Measurements from ENCODE around the gene IGSF23. TPM values are rescaled to one million over a fixed set of nuclear protein-coding genes. Genes with fewer than 3 reads are reported as not detected.

IGSF23 gene
- total RNA-seq, 1 donor from 2014 or later, result 0.13 TPM

DNA sequence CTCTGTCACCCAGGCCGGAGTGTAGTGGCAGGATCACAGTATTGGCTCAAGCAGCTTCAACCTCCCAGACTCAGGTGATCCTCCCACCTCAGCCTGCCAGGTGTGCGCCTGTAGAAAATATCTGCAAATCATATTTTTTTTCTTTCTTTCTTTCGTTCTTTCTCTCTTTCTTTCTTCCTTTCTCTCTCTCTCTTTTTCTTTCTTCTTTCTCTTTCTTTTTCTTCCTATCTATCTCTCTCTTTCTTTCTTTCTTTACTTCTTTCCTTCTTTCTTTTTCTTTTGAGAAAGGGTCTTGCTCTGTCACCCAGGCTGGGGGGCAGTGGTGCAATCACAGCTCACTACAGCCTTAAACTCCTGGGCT, 16.3 kb upstream of the IGSF23 start:
- TF ChIP-seq, protein P1, sequence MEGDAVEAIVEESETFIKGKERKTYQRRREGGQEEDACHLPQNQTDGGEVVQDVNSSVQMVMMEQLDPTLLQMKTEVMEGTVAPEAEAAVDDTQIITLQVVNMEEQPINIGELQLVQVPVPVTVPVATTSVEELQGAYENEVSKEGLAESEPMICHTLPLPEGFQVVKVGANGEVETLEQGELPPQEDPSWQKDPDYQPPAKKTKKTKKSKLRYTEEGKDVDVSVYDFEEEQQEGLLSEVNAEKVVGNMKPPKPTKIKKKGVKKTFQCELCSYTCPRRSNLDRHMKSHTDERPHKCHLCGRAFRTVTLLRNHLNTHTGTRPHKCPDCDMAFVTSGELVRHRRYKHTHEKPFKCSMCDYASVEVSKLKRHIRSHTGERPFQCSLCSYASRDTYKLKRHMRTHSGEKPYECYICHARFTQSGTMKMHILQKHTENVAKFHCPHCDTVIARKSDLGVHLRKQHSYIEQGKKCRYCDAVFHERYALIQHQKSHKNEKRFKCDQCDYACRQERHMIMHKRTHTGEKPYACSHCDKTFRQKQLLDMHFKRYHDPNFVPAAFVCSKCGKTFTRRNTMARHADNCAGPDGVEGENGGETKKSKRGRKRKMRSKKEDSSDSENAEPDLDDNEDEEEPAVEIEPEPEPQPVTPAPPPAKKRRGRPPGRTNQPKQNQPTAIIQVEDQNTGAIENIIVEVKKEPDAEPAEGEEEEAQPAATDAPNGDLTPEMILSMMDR (IDR thresholded peaks at IDR 0.05; ENCODE audit: insufficient read depth, low read length, poor library complexity, severe bottlenecking), result no peak
- DNase-seq (ENCODE audit: low read depth), result no peak
- Histone ChIP-seq H3K27me3 (ENCODE audit: control insufficient read depth, insufficient read depth, low read length) (no peaks in the 10 kb centered on the region), H3K4me3 (ENCODE audit: low read depth, low read length) (no peak overlapping the region), H3K36me3 (ENCODE audit: control insufficient read depth, insufficient read depth, low read length) (no peaks in the 10 kb centered on the region)

DNA sequence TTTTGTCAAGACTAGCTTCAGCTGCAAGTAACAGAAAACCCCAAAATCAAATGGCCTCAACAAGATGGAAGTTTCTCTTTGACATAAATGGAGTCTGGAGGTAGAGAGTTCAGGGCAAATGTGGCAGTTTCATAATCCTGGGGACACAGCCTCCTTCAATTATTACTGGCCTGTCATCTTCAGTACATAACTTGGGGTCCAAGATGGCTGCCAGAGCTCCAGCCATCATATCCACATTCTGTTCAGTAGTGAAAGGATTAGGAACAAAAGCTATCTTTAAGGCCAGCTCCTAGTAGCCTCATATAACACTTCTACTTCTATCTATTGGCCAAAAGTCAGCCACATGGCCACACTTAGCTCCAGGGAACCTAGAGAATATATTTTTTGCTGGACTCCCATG, 15.0 kb upstream of the IGSF23 start:
- Histone ChIP-seq H3K27me3 (ENCODE audit: control insufficient read depth, insufficient read depth, low read length) (no peaks in the 10 kb centered on the region), H3K4me3 (ENCODE audit: low read depth, low read length) (no peak overlapping the region), H3K36me3 (ENCODE audit: control insufficient read depth, insufficient read depth, low read length) (no peaks in the 10 kb centered on the region)
- no peak for DNase-seq (ENCODE audit: low read depth)
- TF ChIP-seq, protein P1 (IDR thresholded peaks at IDR 0.05; ENCODE audit: insufficient read depth, low read length, poor library complexity, severe bottlenecking), result no peak

DNA sequence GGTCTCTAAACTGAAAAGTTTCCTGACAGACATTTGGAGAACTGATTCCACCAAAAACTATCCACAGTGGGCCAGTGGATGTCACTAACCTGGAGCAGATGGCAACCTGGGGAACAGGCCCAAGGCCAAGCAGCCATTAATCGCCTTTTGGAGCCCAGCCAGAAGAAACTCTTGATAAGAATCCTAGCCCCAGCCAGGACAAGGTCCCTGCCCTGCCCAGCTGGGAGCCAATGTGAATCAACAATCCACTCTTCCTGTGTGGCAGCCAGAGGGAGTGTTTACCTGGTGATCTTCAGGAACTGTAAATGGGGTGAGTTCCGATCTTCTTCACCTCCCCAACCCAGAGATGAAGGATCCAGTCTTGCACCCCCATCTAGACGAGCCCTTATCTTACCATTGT, 14.5 kb upstream of the IGSF23 start:
- H3K4me3 ChIP-seq (ENCODE audit: low read depth, low read length), result no peak overlapping the region
- TF ChIP-seq, protein P1 (IDR thresholded peaks at IDR 0.05; ENCODE audit: insufficient read depth, low read length, poor library complexity, severe bottlenecking), result no peak
- DNase-seq (ENCODE audit: low read depth), result no peak
- no peaks in the 10 kb centered on the region for H3K27me3 ChIP-seq (ENCODE audit: control insufficient read depth, insufficient read depth, low read length)
- H3K36me3 ChIP-seq (ENCODE audit: control insufficient read depth, insufficient read depth, low read length), result no peaks in the 10 kb centered on the region

DNA sequence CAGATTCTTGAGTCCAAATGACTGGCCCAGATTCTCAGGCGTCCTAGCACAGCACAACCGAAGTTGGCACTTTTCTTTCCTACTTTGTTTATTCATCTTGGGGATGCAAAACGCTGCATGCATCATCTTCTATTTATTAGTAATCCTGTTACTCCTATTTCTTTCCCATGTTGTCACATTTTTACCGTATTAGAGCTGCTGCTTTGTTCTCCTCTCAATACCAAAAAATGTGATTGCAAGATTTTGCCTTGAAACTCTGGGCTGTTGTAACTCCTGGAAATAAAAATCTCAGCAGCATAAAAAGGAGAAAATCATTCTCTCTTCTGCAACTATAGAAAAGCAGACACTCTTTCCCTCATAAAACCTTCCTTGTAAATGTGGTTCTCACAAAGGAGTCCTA, 12.9 kb upstream of the IGSF23 start:
- Histone ChIP-seq H3K27me3 (ENCODE audit: control insufficient read depth, insufficient read depth, low read length) (no peaks in the 10 kb centered on the region), H3K36me3 (ENCODE audit: control insufficient read depth, insufficient read depth, low read length) (no peaks in the 10 kb centered on the region), H3K4me3 (ENCODE audit: low read depth, low read length) (no peak overlapping the region)
- TF ChIP-seq, protein P1 (IDR thresholded peaks at IDR 0.05; ENCODE audit: insufficient read depth, low read length, poor library complexity, severe bottlenecking), result no peak
- DNase-seq (ENCODE audit: low read depth), result no peak

DNA sequence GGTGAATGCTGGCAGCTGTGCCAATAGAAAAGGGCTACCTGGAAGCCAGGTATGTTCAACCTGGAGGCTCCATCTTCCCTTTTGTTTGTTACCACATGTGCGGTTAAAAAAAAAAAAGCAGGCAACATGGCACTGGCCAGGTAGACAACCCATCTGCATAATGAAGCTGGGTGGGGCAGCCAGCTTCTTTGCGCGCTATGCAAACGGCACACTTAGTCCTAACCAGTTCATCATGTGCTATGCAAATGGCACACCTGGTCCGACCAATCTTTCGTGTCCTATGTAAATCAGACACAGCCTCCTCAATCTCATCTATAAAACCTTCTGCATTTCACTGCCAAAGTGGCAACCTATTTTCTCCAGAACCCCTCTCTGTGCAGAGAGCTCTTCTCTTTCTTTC, 11.3 kb upstream of the IGSF23 start:
- Histone ChIP-seq H3K4me3 (ENCODE audit: low read depth, low read length) (no peak overlapping the region), H3K36me3 (ENCODE audit: control insufficient read depth, insufficient read depth, low read length) (no peaks in the 10 kb centered on the region), H3K27me3 (ENCODE audit: control insufficient read depth, insufficient read depth, low read length) (no peaks in the 10 kb centered on the region)
- DNase-seq (ENCODE audit: low read depth), result no peak
- TF ChIP-seq, protein P1 (IDR thresholded peaks at IDR 0.05; ENCODE audit: insufficient read depth, low read length, poor library complexity, severe bottlenecking), result no peak

DNA sequence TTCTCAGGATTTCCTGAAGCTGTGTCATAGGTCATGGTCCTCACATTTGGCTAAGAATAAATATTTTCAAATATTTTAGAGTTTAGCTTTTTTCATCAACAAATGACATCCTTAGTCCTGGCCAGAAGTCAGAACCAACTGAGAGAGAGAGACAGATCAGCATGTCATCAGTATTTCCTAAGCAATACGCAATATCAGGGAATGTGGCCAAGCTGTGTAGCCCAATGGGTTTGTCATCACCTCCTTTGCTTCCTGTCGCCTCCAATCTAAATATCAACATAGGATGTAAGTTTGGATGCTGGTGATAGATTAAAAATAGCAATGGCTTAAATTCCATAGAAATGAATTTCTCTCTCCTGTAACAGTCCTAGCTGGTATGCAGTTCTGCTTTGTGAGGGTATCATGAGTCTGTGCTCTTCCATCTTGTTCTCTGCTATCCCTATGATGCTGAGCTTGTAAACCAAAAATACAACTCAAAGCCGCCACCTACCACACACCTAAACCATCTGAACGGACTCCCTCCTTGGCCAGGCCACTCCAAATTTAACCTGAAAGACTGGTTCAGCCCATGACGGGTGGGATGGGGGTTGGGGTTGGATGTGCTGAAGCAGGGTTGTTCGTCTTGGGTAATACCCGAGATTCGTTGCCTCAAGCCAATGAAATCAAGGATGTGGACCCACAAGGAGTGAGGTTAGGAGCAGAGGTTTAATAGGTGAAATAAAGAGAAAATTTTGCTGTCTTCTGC, 10.0 kb upstream of the IGSF23 start:
- Histone ChIP-seq H3K36me3 (ENCODE audit: control insufficient read depth, insufficient read depth, low read length) (no peaks in the 10 kb centered on the region), H3K27me3 (ENCODE audit: control insufficient read depth, insufficient read depth, low read length) (no peaks in the 10 kb centered on the region), H3K4me3 (ENCODE audit: low read depth, low read length) (no peak overlapping the region)
- DNase-seq (ENCODE audit: low read depth), result no peak
- TF ChIP-seq, protein P1 (IDR thresholded peaks at IDR 0.05; ENCODE audit: insufficient read depth, low read length, poor library complexity, severe bottlenecking), result no peak

Data from kidney epithelial cell (primary cell).